GM13977 (cell line): Measurements from ENCODE around the gene CDC25C.

Experiments
- DNase-seq: peaks from one replicate; pipeline ENCODE4 v3.0.0; 2012; ENCODE audit warnings: low spot score
- CTCF ChIP-seq: IDR thresholded peaks from 2 replicates; pipeline ENCODE4 v1.5.1; 2012; ENCODE audit warnings: mild to moderate bottlenecking, control low read depth; ENCODE audit not compliant: insufficient read depth; ENCODE audit errors: extremely low read depth, missing control alignments
- in situ Hi-C: fragments of 300-500 bp; cut with MboI; formaldehyde crosslinking; loops from one replicate; pipeline ENCODE4 v1.12.0; 2022; ENCODE audit warnings: low sequenced_read_pairs, low pct_unique_long_range_greater_than_20kb, mixed read lengths, inconsistent platforms; ENCODE audit not compliant: unreplicated experiment

CDC25C gene

GRCh38 chr5:138350563-138350890 is 18.9 kb upstream of the CDC25C start:
- in situ Hi-C loops: no loop called here
- no peak for DNase-seq
- TF ChIP-seq CTCF: no peak

GRCh38 chr5:138349852-138350562 is 18.4 kb upstream of the CDC25C start:
- TF ChIP-seq CTCF: no peak
- peak; percentile 7 for DNase-seq
- in situ Hi-C loops: no loop called here

GRCh38 chr5:138346889-138347288 is 15.3 kb upstream of the CDC25C start:
- no peak for TF ChIP-seq CTCF
- in situ Hi-C loops: no loop called here

GRCh38 chr5:138344887-138345622 is 13.5 kb upstream of the CDC25C start:
- DNase-seq: peak; percentile 6
- no peak for TF ChIP-seq CTCF
- in situ Hi-C loops: no loop called here

More at GRCh38 chr5:138346889-138347288, 15.3 kb upstream of the CDC25C start:
- DNase-seq: no peak

- in situ Hi-C loops: no loop called here
- DNase-seq: no peak
- no peak for TF ChIP-seq CTCF
Observed at GRCh38 chr5:138340008-138340407, 8.4 kb upstream of the CDC25C start.

- peak; percentile 29 for DNase-seq
- TF ChIP-seq CTCF: no peak
- in situ Hi-C loops: no loop called here
Observed at GRCh38 chr5:138339464-138339863, 7.9 kb upstream of the CDC25C start.
